Activated CD4-positive, CD25-positive, alpha-beta regulatory T cell treated with anti-CD3 and anti-CD28 coated beads, Interleukin-2, amount 50 U/mL, for 72 hours (primary cell): ENCODE data around the gene DCUN1D1.

ENCODE experiments used
- DNase-seq: peaks from one replicate; pipeline ENCODE4 v3.0.0; 2021

DCUN1D1 gene

DNA sequence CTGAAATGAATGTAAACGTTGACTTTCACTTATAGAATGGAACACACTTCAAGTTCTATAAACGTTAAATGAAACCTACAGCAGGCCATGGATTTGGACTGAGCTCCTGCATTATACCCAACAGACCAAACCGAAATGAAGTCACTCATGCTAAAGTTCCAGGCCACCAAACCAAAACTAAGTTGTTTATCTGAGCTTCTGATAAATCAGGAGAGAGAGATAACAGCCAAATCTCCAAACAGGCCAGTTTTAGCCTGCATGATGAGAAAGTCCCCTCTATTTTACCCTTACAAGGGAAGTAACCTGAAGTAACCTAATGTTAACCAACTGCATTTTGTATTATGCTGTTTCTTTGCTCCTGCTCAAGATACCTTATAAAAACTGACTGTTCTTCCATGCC is 44.5 kb downstream of the DCUN1D1 start:
- no peak for DNase-seq

DNA sequence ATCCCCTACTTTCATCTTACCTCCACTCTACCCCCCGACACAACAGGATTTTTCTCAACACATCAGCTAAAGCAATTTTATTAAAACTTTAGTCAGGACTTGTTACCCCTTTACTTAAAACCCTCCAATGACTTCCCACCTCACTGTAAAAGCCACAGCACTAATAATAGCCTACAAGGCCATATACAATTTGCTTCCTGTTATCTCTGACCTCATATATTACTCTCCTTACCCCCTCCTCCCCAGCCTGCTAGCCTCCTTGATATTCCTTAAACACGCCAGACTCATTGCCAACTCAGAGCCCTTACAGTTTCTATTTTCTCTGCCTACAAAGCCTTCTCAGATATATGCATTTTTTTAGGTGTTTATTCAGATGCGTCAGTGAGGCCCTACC is 54.4 kb downstream of the DCUN1D1 start:
- DNase-seq = no peak

DNA sequence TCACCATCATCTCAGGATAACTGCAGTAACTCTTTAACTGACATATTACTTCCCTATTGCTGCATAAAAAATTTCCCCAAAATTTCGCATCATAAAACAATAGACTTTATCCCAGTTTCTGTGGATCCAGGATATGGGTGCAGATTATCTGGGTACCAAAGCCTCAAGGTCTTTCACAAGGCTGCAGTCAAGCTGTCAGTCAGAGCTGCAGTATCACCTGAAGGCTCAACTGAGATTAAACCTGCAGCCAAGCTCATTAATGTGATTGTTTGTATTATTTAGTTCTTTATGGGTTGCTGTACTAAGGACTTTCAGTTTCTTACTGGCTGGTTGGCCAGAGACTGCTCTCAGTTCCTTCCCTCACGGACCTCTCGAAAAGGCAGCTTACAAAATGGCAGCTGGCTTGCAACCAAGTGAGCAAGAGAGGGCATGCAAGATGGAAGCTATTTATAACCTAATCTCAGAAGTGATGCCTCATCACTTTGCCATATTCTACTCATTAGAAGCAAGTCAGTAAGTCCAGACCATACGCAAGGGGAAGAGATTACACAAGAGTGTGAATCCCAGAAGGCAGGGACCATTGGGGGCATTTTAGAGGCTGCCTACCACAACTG is 54.9 kb downstream of the DCUN1D1 start:
- no peak for DNase-seq

GRCh38 chr3:182921665-182922355 is 58.5 kb downstream of the DCUN1D1 start:
- DNase-seq = no peak

GRCh38 chr3:182920515-182921084 is 59.7 kb downstream of the DCUN1D1 start:
- no peak for DNase-seq

DNA sequence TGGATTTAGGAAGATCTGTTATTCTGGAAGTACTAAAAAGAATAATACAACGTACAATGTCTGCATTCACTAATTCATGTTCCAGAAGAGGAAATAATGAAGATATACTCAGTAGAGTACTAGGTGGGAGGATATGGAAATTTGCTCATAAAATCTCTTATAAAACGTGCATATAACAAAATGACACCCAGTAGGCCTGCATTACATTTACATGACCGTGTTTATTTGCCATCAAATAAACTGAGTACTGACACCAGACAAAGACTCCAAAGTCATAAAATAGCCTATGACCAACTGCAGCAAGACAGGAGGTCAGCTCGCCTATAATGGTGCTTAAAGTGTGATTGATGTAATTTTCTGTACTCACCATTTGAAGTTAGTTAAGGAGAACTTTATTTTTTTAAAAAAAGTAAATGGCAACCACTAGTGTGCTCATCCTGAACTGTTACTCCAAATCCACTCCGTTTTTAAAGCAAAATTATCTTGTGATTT is 60.4 kb downstream of the DCUN1D1 start:
- DNase-seq = no peak

- DNase-seq = no peak
Measured at GRCh38 chr3:182917134-182917533, 63.2 kb downstream of the DCUN1D1 start.

- DNase-seq = no peak
Measured at GRCh38 chr3:182914341-182914740, 66.0 kb downstream of the DCUN1D1 start.

GRCh38 chr3:182913889-182914288 is 66.4 kb downstream of the DCUN1D1 start:
- DNase-seq = no peak

DNA sequence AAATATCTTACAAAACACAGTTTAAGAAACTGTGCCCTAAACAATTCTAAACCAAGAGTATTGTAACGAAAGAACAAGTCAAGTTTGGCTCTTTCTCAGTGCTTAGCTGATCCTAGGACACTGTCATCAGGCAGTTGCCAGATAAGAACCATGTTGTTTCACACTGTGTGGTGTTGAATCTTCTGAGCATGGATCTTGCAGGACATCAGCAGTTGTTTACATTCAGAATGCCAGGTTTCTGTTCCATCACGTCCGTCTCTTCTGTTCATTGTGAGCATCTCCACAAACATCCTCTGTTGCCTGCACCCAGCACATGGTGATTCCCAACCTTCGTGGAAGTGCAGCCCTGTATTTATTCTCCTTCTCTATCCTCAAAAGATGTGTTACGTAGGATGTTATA is 67.9 kb downstream of the DCUN1D1 start:
- DNase-seq = no peak

DNA sequence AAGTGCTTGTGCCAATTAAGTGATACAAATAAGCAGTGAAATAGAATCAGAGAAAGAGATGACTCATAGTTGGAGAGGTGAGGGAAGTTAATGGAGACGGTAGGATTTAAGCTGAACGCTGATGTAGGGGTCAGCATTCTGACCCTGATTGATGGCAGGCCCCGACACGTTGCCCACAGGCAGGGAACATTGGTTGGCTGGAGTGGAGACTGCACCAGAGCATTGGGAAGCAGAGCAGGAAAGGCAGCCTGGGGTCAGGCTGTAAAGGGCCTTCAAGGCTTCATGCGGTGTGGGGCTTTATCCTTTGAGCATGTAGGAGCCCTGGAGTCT is 68.6 kb downstream of the DCUN1D1 start:
- no peak for DNase-seq

DNA sequence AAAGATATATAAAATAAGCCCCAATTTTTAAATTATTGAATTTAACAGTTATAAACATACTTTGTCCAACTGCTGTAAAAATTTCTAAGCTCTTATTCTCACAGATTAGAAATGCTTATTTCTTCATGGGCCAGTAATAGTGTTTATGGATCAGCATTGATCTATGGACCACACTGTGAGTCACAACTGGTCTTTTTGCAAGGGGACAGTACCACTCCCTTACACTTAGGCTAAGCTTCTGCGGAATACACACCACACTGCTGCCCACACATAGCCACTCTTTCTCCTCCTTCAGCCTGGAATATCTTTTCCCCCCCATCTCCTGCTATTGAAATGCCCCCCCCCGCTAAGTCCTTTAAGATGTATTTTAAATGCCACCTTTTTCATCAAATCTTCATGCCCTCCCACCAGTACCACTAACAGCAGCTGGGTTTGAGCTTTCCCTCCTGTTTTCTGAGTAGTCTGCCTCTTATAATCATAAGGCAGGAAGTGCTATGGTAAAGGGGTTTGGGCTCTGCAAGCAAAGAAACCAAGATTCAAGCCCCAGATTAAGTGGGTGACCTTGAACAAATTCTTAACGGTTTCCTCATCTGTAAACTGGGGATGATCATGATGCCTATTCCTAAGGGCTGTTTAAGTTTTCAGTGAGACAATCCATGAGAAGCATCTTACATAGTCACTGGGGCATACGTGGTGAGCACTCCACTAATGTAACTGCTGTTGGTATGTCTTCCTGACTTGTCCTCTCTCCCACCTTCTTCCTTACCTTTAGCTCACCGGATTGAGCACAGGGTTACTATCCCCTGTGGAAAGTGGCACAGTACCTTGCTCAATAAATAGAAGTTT is 69.2 kb downstream of the DCUN1D1 start:
- no peak for DNase-seq

GRCh38 chr3:182909318-182910040 is 70.9 kb downstream of the DCUN1D1 start:
- no peak for DNase-seq

GRCh38 chr3:182908471-182908870 is 71.9 kb downstream of the DCUN1D1 start:
- DNase-seq = no peak

DNA sequence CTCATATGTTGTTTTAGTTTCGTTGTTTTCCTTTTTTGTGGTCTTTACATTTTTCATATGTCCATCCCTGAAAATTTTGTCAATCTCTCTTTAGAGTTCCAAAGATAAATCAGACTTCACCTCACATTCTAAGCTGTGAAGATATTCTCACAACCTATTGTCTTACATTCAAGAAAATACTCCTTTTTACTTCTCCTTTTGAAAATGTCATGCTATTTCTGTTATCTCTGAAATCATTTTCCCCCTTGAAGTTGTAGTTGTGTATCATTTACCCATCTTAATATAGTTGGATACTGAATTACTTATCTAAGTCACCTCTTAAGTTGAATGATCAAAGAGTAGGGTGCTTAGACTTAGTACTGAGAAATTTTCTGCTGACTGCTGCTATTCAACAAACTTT is 74.3 kb downstream of the DCUN1D1 start:
- DNase-seq = no peak

- no peak for DNase-seq
Measured at GRCh38 chr3:182905623-182906022, 74.7 kb downstream of the DCUN1D1 start.

DNA sequence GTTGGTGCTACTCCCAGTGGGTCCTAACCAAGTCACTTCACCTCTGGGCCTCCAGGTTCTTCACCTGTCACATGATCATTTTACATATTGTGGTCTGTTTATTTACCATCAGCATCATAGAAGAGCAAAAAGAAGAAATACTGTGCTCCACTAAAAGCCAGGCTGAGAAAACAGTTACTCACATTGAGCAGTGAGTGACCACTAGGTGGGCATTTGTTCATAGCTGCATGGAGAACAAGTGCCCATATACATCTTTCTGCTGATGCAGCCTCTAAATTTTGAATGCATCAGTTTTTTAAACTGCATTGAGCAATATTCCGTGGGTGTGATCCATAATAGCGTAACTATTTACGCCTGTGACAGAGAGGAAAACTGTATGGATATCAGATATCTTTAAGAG is 76.2 kb downstream of the DCUN1D1 start:
- no peak for DNase-seq

- DNase-seq = no peak
Measured at GRCh38 chr3:182902236-182902635, 78.1 kb downstream of the DCUN1D1 start.

GRCh38 chr3:182896553-182896952 is 83.8 kb downstream of the DCUN1D1 start:
- DNase-seq = no peak

DNA sequence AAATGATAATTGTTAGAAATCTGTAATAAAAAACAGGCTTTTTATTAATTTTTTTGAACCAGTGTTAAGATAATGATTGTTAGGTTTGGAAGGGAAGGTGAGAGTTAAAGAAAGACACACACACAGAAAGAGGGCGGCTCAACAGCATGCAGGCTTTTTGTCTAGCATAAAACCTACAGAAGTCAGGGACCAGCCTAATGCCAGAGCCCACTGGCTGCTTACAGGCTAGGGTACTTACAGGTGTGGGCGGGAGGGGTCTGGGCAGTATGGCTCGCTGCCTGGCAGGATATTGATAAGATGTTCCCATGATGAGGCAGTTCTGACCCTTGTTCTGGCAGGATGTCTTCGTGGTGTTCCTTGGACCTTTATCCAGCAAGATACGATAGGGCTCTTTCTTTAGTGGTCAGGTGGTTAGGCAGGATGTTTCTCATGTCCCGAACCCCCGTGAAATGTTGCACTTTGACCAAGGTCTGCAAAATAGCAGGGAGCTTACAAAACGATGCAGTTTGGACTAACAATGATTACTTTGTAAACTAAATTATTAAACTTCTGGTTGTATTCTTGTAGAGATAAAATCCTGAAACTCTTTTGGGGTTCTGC is 84.7 kb downstream of the DCUN1D1 start:
- DNase-seq = no peak

DNA sequence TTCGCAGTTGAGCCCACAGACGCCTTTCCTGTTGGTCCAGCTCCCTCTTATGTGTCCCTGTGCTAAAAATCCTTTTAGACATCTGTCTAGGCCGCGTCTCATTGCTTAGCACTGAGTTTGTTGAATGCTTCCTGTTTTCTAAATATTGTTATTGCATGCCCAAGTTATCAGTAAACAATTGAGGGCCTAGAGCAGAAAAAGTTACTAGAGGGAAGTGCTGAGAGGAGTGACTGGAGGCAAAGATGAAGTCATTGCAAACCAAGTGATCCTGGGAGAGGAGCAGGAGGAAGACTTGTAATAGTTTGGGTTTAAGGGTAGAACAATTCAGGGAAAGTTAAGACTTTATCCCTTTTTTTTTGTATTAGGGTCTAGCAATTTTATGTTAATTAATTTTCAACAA is 88.1 kb downstream of the DCUN1D1 start:
- DNase-seq = no peak

GRCh38 chr3:182891364-182891763 is 89.0 kb downstream of the DCUN1D1 start:
- no peak for DNase-seq
